HG03135 (cell line): Measurements from ENCODE around the gene CNTLN.
"Not testable (repeated sequence)": the region's sequence is repeated elsewhere in the genome, so short reads cannot be mapped to it uniquely, and the experiment has no call there.

Experiments used
- ATAC-seq: cut with Tn5 transposase; IDR thresholded peaks from one replicate; pipeline ENCODE4 v1.9.1; 2021; ENCODE audit warnings: mild to moderate bottlenecking, moderate library complexity; ENCODE audit not compliant: unreplicated experiment

The CNTLN gene

GRCh38 chr9:17171309-17172094 lies 36.7 kb downstream of the CNTLN start:
- no peak for ATAC-seq

DNA sequence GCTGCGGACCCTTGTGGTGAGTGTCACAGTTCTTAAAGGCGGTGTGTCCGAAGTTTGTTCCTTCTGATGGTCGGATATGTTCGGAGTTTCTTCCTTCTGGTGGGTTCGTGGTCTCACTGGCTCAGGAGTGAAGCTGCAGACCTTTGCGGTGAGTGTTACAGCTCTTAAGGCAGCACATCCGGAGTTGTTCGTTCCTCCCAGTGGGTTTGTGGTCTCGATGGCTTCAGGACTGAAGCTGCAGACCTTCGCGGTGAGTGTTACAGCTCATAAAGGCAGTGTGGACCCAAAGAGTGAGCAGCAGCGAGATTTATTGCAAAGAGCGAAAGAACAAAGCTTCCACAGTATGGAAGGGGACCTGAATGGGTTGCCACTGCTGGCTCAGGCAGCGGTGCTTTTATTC lies 42.7 kb downstream of the CNTLN start:
- not testable (repeated sequence) for ATAC-seq

DNA sequence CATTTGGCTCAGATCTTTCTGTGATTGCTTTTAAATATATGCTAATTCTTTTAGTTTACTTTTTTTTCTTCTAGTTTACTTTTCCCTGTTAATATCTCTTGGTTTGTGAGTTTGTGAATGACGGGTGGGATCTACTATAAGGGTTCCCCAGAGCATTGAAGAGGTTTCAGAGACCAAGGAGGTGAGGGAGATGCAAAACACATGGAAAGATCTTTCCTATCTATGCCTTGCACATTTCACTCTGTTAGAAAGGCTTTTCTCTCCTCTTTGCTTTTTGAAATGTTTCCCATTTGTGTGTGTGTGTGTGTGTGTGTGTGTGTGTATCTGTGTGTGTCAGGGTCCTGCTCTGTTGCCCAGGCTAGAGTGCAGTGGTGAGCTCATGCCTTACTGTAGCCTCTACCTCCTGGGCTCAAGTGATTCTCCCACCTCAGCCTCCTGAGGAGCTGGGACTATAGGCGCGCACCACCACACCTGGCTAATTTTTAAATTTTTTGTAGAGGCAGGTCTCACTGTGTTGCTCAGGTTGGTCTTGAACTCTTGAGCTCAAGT lies 50.7 kb downstream of the CNTLN start:
- no peak for ATAC-seq

- no peak for ATAC-seq
Observed at GRCh38 chr9:17191082-17191481, 56.2 kb downstream of the CNTLN start.

DNA sequence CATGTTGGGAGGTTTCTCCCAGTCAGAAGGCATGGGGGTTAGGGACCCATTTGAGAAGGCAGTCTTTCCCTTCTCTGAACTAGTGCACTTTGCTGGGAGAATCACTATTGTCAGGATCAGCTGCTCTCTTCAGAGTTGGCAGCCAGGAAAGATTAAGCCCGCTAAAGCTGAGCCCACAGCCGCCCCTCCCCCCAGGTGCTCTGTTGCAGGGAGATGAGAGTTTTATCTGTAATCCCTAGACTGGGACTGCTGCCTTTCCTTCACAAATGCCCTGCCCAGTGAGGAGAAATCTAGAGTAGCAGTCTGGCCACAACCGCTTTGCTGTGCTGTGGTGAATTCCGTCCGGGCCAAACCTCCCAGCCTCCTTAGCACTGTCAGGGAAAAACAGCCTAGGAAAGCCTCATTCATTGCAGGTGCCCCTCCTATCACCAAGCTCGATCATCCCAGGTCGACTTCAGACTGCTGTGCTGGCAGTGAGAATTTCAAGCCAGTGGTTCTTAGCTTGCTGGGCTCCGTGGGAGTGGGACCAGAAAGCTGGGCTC lies 69.8 kb downstream of the CNTLN start:
- ATAC-seq: no peak

GRCh38 chr9:17216011-17216410 lies 81.2 kb downstream of the CNTLN start:
- no peak for ATAC-seq

DNA sequence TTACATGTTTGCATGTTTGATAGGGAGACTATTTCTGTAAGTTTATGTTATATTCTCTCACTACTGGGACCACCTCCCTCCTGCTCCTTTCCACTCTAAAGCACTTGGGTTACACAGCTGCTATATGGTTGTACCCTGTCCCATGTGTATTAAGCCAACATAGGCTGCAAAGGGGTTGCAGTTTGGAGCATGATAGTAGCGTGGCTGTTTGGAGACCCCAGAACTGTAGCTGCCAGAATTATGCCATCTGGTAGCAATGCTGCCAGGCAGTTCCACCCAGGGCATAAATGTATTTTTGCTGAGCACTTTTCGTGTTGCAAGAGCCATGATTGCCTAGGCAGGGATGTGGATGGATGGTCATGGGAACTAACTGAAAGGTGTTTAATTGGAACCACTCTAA lies 81.8 kb downstream of the CNTLN start:
- ATAC-seq: no peak

DNA sequence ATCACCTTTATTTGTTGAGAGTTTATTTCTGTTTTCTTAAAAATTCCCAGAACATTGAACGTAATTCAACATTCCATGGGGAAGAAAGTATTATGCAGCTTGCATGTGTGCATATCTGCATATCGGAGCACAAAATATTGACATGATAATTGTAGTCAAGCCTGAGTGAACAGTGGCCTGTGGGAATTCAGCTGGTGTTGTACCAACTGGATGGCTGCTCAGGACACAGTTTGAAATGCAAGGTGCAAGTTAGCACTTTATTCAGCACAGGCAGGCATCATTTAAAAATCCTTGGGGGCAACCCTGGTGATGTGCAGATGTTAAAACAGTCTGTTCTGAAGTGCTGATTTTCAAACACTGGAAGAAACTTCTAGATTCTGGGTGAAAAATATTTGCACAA lies 82.4 kb downstream of the CNTLN start:
- ATAC-seq: no peak

DNA sequence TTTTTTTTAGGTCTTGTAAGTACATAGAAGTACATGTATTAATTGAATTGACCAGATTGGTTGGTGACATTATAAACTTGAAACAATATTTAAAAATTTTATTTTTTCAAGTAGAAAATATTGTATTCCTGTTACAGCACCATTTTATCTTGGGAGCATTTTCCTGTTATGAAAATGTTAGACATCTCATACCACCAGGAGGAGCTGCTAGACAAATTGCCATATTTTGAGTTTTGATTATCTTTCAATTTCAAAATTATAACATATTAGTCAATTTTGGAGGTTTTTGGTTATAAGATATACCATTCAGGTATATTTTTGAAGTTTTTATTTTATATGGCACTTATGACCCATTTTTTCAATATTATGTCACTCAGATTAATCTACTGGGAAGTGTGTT lies 84.4 kb downstream of the CNTLN start:
- no peak for ATAC-seq

DNA sequence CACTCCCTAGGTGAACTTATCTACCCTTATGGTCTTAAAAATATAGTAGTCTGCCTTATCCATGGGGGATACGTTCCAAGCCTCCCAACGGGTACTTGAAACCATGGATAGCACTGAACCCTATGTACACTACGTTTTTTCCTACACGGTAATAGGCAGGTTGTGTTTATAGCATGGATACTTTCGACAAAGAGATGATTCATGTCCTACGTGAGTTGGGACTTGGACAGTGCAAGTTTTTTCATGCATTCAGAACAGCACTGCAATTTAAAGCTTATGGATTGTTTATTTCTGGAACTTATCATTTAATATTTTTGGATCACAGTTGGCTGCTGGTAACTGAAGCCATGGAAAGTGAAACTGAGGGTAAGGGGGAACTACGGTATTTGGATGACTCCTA lies 88.1 kb downstream of the CNTLN start:
- ATAC-seq: no peak

DNA sequence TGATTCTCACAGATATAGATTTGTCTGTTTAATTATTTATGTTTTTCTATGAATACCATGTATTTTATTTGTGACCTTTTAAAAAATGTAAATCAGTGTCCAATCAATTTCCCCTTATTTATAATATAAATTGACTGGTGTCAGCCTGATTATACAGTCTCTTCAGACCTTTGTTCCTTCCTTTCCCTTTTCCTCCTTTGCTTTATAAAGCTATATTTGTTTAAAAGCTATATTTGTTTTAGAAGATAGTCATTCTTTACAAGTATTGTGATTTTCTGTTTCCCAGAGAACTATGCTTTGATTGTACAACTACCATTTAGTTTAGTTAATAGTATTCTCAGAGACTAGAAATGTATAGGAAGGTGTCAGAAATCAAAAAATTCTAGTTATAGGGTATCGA lies 90.6 kb downstream of the CNTLN start:
- no peak for ATAC-seq

DNA sequence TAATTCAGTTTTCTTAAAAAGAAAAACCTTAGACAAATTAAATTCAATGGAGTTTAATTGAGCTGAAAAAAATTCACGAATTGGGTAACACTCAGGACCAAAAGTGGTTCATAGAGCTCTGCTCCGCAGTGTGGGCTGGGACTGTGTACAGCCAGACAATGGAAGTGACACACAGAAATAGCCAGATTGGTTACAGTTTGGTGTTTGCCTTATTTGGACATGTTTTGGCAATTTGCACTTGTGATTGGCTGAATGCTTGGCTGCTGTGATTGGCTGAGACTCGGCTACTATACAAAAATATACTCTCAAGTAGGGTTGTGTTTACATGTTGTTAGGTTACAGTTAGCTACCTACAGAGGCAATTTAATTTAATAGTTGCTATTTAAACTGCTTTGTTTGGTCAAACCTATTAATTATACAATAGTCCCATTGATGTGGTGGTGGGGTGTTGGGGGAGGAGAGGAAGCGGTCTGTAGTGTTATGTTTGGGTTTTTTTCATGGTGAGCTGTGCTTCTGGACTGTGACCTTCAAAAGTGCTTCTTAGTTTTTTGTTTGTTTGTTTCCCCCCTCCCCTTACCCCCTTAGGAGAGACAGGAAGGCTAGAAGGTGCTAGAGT lies 95.2 kb downstream of the CNTLN start:
- ATAC-seq: no peak

DNA sequence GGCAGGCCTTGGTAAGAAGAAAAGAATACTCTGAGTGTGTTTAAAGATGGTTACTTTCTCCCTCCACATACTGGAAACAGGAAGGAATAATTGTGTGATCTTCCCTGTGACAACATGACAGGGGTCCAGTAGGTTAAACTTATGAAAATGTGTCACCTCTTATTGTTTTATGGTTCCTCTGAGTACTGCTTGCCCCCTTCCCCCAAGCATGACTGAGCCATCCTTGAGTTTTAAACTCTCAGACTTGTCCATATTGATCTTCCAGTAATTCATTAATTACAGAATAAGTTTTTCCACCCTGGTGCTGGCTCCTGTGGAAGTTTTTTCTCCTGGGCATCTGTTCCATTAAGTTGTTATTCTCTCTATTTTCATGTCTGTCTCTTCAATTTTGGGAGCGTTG lies 95.8 kb downstream of the CNTLN start:
- ATAC-seq: no peak

DNA sequence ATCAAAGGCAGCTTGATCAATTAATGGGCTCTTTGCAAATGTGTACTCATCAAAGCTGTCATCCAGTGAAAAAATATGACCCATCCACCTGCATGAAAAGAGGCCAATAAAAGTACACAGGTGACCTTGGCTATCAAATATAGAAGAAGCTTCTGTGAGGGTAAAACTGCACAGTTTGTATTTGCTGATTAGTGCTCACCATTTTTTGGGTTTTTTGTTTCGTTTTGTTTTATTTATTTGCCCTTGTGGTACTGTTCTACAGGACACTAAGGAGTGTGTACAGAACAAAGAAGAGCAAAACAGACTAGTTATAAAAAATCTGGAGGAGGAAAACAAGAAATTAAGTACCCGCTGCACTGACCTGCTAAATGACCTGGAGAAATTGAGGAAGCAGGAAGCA lies 101.3 kb downstream of the CNTLN start:
- ATAC-seq: no peak

GRCh38 chr9:17246770-17247169 lies 111.9 kb downstream of the CNTLN start:
- no peak for ATAC-seq

GRCh38 chr9:17251100-17251499 lies 116.3 kb downstream of the CNTLN start:
- ATAC-seq: no peak

GRCh38 chr9:17268531-17269188 lies 133.8 kb downstream of the CNTLN start:
- not testable (repeated sequence) for ATAC-seq

DNA sequence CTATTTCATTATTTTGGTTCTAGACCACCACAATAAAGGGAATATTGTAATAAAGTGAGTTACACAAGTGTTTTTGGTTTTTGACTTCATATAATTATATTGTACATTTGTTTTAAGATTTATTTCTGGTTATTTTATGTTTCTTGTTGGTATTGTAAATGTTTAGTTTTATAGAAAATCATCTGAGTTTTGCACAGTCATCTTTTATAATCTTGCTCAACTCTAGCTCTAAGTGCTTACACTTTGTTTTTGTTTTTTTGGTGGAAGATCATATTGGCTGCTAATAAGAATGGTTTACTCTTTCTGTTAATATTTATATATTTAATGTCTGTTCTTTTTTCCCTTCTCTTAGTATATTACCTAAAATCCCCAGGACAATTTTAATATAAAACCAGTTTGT lies 135.0 kb downstream of the CNTLN start:
- no peak for ATAC-seq

DNA sequence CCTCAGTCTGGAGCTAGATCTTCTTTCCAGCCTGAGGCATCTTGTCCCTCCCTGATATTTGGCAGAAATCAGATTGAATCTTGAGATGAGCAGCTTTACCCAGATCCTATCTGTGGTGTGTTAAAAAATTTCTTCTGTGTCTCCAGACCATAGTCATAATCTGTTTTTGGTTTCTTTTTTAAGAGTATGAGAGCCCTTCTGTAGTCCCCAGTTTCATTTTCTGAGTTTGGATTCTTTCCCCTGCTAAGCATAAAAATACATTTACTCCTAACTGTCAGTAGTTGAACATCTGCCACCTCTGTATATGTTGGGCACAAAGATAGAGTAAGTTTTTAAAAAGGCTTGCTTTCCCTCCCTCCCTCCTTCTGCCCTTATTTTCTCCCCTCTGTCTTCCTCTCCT lies 137.7 kb downstream of the CNTLN start:
- ATAC-seq: peak; percentile 88

- no peak for ATAC-seq
Observed at GRCh38 chr9:17280350-17281012, 145.6 kb downstream of the CNTLN start.

GRCh38 chr9:17290673-17291072 lies 155.8 kb downstream of the CNTLN start:
- not testable (repeated sequence) for ATAC-seq
